Karpas-422 (cell line): ENCODE measurements around the gene RSL24D1. TPM values are rescaled to one million over a fixed set of nuclear protein-coding genes. Genes with fewer than 3 reads are reported as not detected.

Experiments used
- DNase-seq: peaks from one replicate; pipeline ENCODE4 v3.0.0-alpha.2; 2015
- H2AFZ ChIP-seq: fragments of 200-600 bp; sonication (generic); 2 replicates; pipeline ENCODE4 v1.6.1; 2014; ENCODE audit warnings: antibody characterized with exemption, low read length, mixed read lengths
- H3K27ac ChIP-seq: fragments of 200-600 bp; sonication (generic); 2 replicates; pipeline ENCODE4 v1.5.1; 2014; ENCODE audit warnings: mild to moderate bottlenecking, low read length, moderate library complexity
- H3K27me3 ChIP-seq: fragments of 200-600 bp; sonication (generic); 2 replicates; pipeline ENCODE4 v1.6.1; 2014; ENCODE audit warnings: low read length, mixed read lengths
- H3K36me3 ChIP-seq: fragments of 200-600 bp; sonication (generic); 2 replicates; pipeline ENCODE4 v1.6.1; 2014; ENCODE audit warnings: low read length, mixed read lengths; ENCODE audit not compliant: insufficient read depth
- H3K4me1 ChIP-seq: fragments of 200-600 bp; sonication (generic); 2 replicates; pipeline ENCODE4 v1.6.1; 2014; ENCODE audit warnings: mild to moderate bottlenecking, low read length, mixed read lengths
- H3K4me2 ChIP-seq: fragments of 200-600 bp; sonication (generic); 2 replicates; pipeline ENCODE4 v1.6.1; 2014; ENCODE audit warnings: low read length, low read depth, mild to moderate bottlenecking; ENCODE audit not compliant: poor library complexity, severe bottlenecking
- H3K4me3 ChIP-seq: fragments of 200-600 bp; sonication (generic); 2 replicates; pipeline ENCODE4 v1.5.1; 2014; ENCODE audit warnings: mild to moderate bottlenecking, antibody characterized with exemption, low read length, mixed read lengths
- H3K79me2 ChIP-seq: fragments of 200-600 bp; sonication (generic); 2 replicates; pipeline ENCODE4 v1.6.1; 2014; ENCODE audit warnings: mild to moderate bottlenecking, low read length, mixed read lengths
- H3K9ac ChIP-seq: fragments of 200-600 bp; sonication (generic); 2 replicates; pipeline ENCODE4 v1.6.0; 2014; ENCODE audit warnings: low read length
- H3K9me2 ChIP-seq: fragments of 200-600 bp; sonication (generic), shearing (Covaris generic); replicated peaks from 2 replicates; pipeline ENCODE4 v1.6.0; 2014; ENCODE audit warnings: mild to moderate bottlenecking, low read length, moderate library complexity; ENCODE audit not compliant: insufficient read depth
- H3K9me3 ChIP-seq: fragments of 300-700, 200-600 bp; sonication (generic); 2 replicates; pipeline ENCODE4 v1.6.1; 2014; ENCODE audit warnings: low read length, mixed read lengths
- H4K20me1 ChIP-seq: fragments of 200-600 bp; sonication (generic); 2 replicates; pipeline ENCODE4 v1.6.1; 2014; ENCODE audit warnings: mild to moderate bottlenecking, antibody characterized with exemption, low read length, low read depth; ENCODE audit not compliant: insufficient read depth
- total RNA-seq: library from RNA; depleted of rRNA; stranded (reverse); fragments of >200 nt; shearing (Covaris generic); gene quantifications from 2 replicates; pipeline ENCODE4 v1.2.3, GENCODE V29; 2014; ENCODE audit warnings: low replicate concordance

The RSL24D1 gene
- total RNA-seq, 1 experiment from 2014 or later, result 235 TPM

- no peak for DNase-seq
- H3K79me2 ChIP-seq, result no peaks in the 10 kb centered on the region
- H3K27ac ChIP-seq, result no peak overlapping the region
These were observed 40.7 kb upstream of the RSL24D1 start for GRCh38 chr15:55237219-55238130.

DNA sequence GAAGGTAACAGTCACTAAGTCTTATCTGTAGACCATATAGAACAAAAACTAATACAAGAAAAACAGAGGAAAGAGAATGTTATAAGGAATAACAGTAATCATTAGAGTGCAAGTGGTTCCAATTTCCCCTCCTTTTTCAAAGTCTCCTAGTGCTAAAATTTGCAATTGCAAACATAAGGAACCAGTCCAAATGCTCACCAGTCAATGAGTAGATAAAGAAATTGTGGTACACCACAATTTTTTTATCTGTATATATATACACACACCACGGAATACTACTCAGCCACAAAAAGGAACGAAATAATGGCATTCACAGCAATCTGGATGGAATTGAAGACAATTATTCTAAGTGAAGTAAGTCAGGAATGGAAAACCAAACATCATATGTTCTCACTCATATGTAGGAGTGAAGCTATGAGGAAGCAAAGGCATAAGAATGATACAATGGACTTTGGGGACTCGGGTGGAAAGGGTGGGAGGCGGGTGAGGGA lies 38.9 kb upstream of the RSL24D1 start:
- Histone ChIP-seq H3K79me2 (no peaks in the 10 kb centered on the region), H3K9me3 (no peaks in the 10 kb centered on the region)

More at GRCh38 chr15:55237219-55238130, 40.7 kb upstream of the RSL24D1 start:
- Histone ChIP-seq H3K27me3 (no peaks in the 10 kb centered on the region), H3K9me3 (no peaks in the 10 kb centered on the region), H3K36me3 (no peaks in the 10 kb centered on the region), H4K20me1 (no peaks in the 10 kb centered on the region), H3K9me2 (no peaks in the 10 kb centered on the region), H3K4me2 (no peak overlapping the region), H3K4me1 (peaks cover 5% of the 10 kb centered on the region), H2AFZ (no peak overlapping the region), H3K9ac (no peak overlapping the region), H3K4me3 (no peak overlapping the region)

GRCh38 chr15:55234800-55235104 lies 38.0 kb upstream of the RSL24D1 start:
- Histone ChIP-seq H3K79me2 (no peaks in the 10 kb centered on the region), H3K4me2 (no peak overlapping the region)

More for the DNA sequence above, 38.9 kb upstream of the RSL24D1 start:
- H4K20me1 ChIP-seq, result no peaks in the 10 kb centered on the region
- H3K36me3 ChIP-seq, result no peaks in the 10 kb centered on the region
- no peak overlapping the region for H3K27ac ChIP-seq
- no peaks in the 10 kb centered on the region for H3K27me3 ChIP-seq
- H3K4me2 ChIP-seq, result no peak overlapping the region
- H3K9ac ChIP-seq, result no peak overlapping the region
- DNase-seq, result no peak
- H3K4me3 ChIP-seq, result no peak overlapping the region
- H2AFZ ChIP-seq, result no peak overlapping the region
- H3K4me1 ChIP-seq, result no peaks in the 10 kb centered on the region
- no peaks in the 10 kb centered on the region for H3K9me2 ChIP-seq

GRCh38 chr15:55234104-55234799 lies 37.5 kb upstream of the RSL24D1 start:
- H2AFZ ChIP-seq, result no peak overlapping the region
- H3K27ac ChIP-seq, result no peak overlapping the region
- no peak overlapping the region for H3K4me3 ChIP-seq
- H3K36me3 ChIP-seq, result no peaks in the 10 kb centered on the region
- H3K4me1 ChIP-seq, result no peaks in the 10 kb centered on the region
- DNase-seq, result no peak
- no peak overlapping the region for H3K9ac ChIP-seq
- H3K79me2 ChIP-seq, result no peaks in the 10 kb centered on the region
- H4K20me1 ChIP-seq, result no peaks in the 10 kb centered on the region
- no peaks in the 10 kb centered on the region for H3K27me3 ChIP-seq
- H3K4me2 ChIP-seq, result no peak overlapping the region
- no peaks in the 10 kb centered on the region for H3K9me3 ChIP-seq
- H3K9me2 ChIP-seq, result no peaks in the 10 kb centered on the region

More at GRCh38 chr15:55234800-55235104, 38.0 kb upstream of the RSL24D1 start:
- no peak overlapping the region for H3K4me3 ChIP-seq
- DNase-seq, result no peak
- no peaks in the 10 kb centered on the region for H4K20me1 ChIP-seq
- no peak overlapping the region for H2AFZ ChIP-seq
- H3K27ac ChIP-seq, result no peak overlapping the region
- H3K27me3 ChIP-seq, result no peaks in the 10 kb centered on the region
- no peaks in the 10 kb centered on the region for H3K9me2 ChIP-seq
- H3K9me3 ChIP-seq, result no peaks in the 10 kb centered on the region
- H3K36me3 ChIP-seq, result no peaks in the 10 kb centered on the region
- no peak overlapping the region for H3K9ac ChIP-seq
- no peaks in the 10 kb centered on the region for H3K4me1 ChIP-seq

- H3K9me2 ChIP-seq, result no peaks in the 10 kb centered on the region
- no peak overlapping the region for H2AFZ ChIP-seq
- no peak for DNase-seq
- no peak overlapping the region for H3K27ac ChIP-seq
- H3K79me2 ChIP-seq, result no peaks in the 10 kb centered on the region
- H3K4me2 ChIP-seq, result no peak overlapping the region
- H3K9me3 ChIP-seq, result no peaks in the 10 kb centered on the region
- no peaks in the 10 kb centered on the region for H3K4me1 ChIP-seq
- no peaks in the 10 kb centered on the region for H3K36me3 ChIP-seq
- H3K4me3 ChIP-seq, result no peak overlapping the region
- H3K9ac ChIP-seq, result no peak overlapping the region
- H4K20me1 ChIP-seq, result no peaks in the 10 kb centered on the region
- H3K27me3 ChIP-seq, result no peaks in the 10 kb centered on the region
These were observed 34.7 kb upstream of the RSL24D1 start for GRCh38 chr15:55231455-55231854.

GRCh38 chr15:55230953-55231352 lies 34.2 kb upstream of the RSL24D1 start:
- Histone ChIP-seq H3K79me2 (no peaks in the 10 kb centered on the region), H3K9ac (no peak overlapping the region), H2AFZ (no peak overlapping the region), H4K20me1 (no peaks in the 10 kb centered on the region), H3K36me3 (no peaks in the 10 kb centered on the region), H3K4me2 (no peak overlapping the region), H3K27me3 (no peaks in the 10 kb centered on the region), H3K4me3 (no peak overlapping the region), H3K27ac (no peak overlapping the region), H3K4me1 (no peaks in the 10 kb centered on the region), H3K9me3 (no peaks in the 10 kb centered on the region), H3K9me2 (no peaks in the 10 kb centered on the region)
- no peak for DNase-seq

- Histone ChIP-seq H2AFZ (no peak overlapping the region), H3K79me2 (no peaks in the 10 kb centered on the region), H3K9me3 (no peaks in the 10 kb centered on the region), H3K36me3 (no peaks in the 10 kb centered on the region), H4K20me1 (no peaks in the 10 kb centered on the region), H3K4me1 (no peaks in the 10 kb centered on the region), H3K9ac (no peak overlapping the region), H3K4me2 (no peak overlapping the region), H3K4me3 (no peak overlapping the region), H3K9me2 (no peaks in the 10 kb centered on the region), H3K27ac (no peak overlapping the region), H3K27me3 (no peaks in the 10 kb centered on the region)
- DNase-seq, result no peak
These were observed 33.4 kb upstream of the RSL24D1 start for GRCh38 chr15:55230051-55230670.

DNA sequence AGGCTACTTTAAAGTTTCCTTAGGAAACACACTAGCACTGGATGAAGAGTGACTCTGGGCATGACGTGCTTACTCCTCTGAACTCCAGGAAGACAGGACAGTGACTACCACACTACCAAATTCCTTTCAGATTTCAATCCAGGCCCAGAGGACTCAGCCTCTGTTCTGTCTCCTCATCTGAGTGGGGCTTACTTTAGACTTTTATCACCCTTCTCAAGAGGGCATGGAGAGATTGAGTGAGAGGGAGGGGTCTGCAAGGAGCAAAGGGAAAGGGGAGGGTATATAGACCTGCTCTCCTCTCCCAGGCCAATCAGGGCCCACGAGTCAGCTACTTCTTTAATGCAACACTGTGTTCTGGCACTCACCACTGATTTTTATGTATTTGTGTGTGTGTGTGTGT lies 29.4 kb upstream of the RSL24D1 start:
- H3K27me3 ChIP-seq, result no peaks in the 10 kb centered on the region
- no peaks in the 10 kb centered on the region for H4K20me1 ChIP-seq
- H3K79me2 ChIP-seq, result no peaks in the 10 kb centered on the region
- H3K9ac ChIP-seq, result no peak overlapping the region
- DNase-seq, result no peak
- H3K4me2 ChIP-seq, result no peak overlapping the region
- H3K9me3 ChIP-seq, result no peaks in the 10 kb centered on the region
- H3K36me3 ChIP-seq, result no peaks in the 10 kb centered on the region
- no peaks in the 10 kb centered on the region for H3K9me2 ChIP-seq
- H3K4me1 ChIP-seq, result peaks cover 26% of the 10 kb centered on the region
- H2AFZ ChIP-seq, result no peak overlapping the region
- no peak overlapping the region for H3K4me3 ChIP-seq
- no peak overlapping the region for H3K27ac ChIP-seq
